ENCODE results near the gene MPND.

The MPND gene

DNA sequence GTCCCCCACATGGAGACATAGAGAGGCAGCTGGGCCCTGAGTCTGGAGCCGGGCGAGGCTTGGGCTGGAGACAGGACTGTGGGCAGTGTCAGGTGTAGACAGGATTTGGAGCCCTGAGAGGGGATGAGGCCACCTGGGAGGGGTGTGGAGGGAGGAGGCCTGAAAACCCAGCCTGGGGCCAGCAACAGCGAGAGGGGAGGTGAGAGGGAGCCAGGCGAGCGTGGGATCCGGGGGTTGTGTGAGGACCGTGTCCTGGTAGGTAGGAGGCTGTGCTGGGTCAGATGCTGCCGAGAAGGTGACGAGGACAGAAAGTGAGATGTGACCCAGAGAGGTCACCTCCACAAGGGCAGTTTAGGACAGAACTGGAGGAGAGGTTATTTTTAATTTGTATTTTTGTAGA, 7.4 kb downstream of the MPND start:
- DNase-seq, result no peak

DNA sequence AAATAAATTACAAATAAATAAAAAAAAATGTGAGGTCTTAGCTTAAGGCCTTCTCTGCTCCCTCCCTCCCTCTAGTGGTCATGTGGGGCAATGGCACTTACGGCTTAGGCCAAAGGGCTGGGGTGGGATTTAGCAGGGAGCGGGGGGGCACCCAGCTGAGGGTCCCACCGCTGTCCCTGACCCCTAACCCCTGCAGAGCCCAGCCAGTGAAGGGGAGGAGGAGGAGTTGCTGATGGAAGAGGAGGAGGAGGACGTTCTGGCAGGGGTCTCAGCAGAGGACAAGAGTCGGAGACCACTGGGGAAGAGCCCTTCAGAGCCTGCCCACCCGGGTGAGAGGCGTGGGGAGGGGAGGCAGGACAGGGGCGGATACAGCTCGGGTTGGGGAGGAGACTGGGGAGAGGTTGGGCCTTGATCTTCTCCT, 9.3 kb downstream of the MPND start:
- DNase-seq, result peak; percentile 56

- no peak for DNase-seq
Observed at GRCh38 chr19:4354282-4354681, 10.9 kb downstream of the MPND start.

- no peak for DNase-seq
Observed at GRCh38 chr19:4354897-4355296, 11.5 kb downstream of the MPND start.

DNA sequence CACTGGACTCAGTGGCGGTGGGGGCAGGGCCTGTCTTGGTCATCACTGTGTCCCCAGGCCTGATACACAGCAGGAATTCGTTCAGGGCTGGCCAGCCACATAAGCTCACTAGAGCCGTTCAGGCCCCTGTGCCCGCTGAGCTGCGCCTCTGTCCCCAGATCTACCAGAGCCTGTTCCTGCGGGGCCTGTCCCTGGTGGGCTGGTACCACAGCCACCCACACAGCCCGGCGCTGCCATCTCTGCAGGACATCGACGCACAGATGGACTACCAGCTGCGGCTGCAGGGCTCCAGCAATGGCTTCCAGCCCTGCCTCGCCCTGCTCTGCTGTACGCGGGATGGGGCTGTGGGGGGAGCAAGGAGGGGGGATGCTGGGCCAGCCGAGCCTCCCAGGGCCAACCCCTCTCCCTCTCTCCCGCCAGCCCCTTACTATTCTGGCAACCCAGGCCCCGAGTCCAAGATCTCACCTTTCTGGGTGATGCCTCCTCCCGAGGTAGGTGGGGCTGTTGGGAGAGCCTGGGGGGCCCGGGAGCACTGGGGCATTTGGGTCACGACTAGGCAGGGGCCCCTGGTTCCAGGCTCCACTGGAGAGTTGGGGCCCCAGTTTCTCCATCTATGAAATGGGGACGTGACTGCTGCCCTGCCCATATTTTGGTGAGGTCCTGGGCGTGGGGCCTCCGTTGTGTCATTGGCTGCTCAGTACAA, 13.9 kb downstream of the MPND start:
- DNase-seq, result no peak

- DNase-seq, result no peak
Observed at GRCh38 chr19:4357921-4358326, 14.6 kb downstream of the MPND start.

DNA sequence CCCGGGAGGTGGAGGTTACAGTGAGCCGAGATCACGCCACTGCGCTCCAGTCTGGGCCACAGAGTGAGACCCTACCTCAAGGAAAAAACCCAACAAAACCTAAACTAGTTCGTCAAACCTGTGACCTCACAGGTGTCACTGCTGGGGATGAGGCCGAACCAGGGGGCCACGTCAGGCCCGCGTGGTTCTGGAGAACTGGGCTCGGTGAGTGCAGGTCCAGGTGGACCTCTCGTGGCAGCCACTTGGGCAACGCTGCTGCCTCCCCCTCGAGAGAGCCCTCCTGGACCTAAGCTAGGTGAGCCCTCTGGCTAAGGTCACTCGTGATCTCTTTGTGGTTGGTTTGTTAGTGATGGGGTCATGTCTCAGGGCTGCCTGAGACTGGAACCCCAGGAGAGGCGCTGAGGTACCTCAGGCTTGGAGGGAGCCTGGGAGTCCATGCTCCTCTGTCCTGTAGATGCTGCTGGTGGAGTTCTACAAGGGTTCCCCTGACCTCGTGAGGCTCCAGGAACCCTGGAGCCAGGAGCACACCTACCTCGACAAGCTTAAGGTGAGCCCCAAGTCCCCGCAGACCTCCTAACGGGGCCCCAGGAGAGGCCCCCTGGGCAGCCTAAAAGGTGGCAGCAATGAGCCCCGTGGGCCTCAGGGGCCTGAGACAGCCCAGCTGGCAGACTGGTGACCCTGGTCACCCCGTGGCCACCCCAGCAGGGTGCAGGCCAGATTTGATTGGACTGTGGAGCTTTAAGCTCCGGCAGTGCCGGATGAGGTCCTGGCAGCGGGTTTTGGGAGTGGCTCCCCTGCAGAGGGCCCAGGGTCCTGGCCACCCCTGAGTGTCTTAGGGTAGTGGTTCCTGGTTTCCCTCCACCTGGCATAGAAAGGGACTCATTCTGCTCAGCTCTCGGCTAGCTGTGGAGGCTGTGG, 15.6 kb downstream of the MPND start:
- no peak for DNase-seq

DNA sequence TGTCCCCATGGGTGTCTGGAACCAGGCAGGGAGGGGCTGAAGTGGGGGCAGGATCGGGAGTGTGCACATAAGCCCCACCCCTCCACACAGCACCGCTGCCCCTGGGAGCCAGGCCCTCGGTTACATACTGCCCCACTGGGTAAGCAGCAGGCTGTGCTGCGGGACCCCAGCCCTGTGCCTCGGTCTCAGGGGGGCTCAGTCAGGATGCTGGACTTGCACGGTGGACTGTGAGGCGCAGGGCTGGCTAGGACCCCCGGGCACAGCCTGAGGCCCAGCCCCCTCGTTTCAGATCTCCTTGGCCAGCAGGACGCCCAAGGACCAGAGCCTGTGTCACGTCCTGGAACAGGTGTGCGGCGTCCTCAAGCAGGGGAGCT, 16.3 kb downstream of the MPND start:
- no peak for DNase-seq

DNA sequence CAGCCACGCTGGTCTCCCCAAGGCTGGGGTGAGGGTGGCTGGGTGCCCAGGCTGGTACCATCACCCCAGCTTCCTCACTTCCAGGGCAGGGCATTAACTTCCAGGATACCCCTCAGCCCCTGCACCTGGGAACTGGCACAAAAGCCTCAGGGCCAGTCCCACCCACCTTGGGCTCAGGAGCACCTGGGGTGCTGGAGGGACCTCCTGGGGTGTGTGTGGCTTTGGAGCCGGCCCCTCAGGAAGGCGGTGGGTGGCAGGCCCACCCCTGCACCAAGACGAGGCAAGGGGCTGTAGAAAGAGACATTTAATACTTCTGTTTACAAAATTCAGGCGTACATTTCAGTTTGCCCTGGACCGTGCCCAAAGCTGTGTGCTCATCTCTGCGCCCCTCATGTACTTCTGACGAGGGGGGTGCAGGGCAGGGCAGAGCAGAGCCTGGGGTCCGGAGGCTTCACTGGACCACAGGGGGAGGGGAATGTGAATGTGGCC, 16.8 kb downstream of the MPND start:
- no peak for DNase-seq

DNA sequence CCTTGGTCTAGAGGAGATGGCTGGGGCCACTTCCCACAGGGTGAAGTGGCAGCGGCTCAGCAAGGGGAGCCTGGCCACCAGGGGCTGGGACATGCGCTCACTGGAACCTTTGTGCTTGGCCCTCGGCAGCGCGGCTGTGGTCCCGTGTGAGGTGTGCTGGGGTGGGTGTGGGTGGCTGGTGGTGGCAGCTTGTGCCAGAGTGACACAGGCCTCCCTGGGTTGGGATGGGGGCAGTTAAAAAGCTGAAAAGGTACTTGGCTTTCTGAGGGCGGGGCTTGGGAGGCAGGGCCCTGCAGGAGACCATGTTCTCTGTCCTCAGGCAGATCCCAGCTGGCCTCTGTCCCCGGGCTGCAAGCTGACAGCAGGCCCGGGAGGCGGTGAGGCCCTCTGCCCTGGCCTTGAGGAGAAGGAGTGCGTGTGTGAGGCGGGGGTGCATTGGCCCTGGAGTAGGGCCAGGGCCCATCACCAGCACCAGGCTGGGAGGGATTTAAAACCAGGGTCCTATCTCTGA, 17.3 kb downstream of the MPND start:
- no peak for DNase-seq

DNA sequence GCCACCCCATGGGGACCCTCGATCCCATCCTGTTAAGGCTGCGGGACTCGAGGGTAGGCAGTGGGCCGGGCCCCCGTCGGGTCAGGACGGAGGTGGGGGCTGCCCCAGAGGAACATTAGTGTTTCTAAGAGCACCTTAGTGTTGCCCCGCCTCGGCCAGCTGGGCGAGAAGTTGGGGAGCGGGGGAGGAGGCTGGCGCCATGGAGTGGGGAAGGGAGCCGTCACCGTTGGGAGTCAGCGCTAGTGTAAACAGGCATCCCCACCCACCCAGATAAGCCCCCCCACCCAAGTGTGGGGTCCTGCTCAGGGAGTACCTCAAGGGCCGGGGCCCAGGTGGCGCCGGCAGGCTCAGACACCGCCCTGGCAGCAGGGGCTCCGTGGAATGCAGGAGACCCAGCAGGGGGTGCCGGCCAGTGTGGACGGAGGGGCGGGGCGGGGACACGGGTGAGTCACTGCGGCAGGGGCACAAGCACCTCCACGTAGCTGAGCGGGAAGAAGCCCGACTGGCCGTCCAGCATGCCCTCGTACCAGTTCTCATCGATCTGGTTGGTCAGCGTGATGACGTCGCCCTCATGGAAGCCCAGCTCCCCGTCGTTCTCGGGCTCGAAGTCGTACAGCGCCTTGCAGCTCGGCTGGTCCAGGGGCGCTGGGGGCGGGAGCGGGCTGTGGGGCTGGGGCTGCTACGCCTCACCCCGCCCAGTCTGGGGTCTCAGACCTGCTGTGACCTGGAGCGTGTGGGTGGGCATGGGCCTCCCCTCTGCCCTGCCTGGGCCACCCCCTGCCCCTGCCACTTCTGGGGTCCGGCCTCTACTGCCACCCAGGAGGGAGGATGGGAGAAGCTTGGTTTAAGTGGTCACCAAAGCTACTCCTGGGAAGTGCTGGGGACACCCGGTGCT, 18.0 kb downstream of the MPND start:
- no peak for DNase-seq

DNA sequence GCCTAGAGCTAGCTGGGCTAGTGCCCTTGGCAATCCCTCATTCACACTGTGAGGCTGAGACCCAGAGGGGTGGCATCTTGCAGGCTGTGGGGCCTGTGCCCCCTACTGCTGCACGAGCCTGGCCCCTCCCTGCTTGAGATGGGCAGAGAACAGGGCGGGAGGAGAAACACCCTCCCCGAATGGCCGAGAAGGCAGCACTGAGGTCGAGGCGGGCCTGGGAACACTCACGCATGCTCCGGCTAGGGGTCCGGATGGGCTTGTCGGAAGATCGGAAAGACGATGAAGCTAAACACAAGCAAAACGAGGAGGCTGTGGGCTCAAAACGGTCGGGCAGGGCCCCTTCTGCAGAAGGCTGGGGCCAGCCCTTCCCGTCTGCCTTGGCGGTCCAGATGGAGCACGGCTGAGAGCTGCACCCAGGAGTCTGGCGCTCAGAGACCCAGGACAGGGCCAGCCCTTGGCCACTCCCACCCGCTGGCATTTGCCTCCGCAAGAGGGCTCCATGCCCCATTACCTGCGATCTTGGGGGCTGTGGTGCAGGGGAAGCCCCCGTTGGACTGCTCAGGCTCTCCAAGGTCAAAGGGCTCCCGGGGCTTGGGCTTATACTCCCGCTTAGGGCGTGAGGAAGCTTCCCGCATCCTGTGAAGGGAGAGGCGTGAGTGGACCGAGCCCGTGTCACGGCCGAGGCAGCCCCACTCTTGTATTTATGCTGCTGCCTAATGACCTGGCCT, 18.9 kb downstream of the MPND start:
- no peak for DNase-seq

DNA sequence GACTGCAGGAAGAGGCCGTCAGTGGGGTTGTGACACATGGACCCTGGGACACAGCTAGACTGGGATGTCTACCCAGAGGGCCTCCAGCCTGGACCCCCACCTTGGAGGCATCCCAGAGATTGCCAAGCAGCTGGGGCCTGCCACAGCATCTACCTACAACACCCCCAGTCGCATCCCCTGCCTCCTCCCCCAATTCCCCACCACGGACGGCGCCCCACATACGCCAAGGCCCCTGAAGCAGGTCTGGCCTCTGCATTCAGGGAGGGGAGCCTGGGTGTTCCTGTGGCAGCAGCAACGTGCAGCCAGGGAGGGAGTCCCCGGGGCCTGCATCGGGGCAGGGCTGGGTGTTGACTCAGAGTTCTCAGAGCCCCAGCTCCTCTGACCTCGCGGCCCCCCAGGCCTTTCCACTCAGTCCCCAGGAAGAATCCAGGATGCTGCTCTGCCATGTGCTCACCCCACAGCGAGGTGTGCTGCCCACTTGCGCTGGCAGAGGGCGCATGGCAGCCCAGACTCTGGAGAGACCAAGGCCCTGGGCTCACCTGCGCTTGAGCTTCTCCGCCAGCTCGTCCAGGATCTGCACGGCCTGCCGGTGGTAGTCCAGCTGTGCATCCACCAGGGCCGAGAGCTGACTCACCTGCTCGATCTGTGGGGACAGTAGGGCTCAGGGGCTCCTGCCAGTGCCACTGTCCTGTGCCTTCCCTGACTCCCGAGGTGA, 19.6 kb downstream of the MPND start:
- DNase-seq, result no peak

- DNase-seq, result no peak
Observed at GRCh38 chr19:4363571-4364304, 20.4 kb downstream of the MPND start.

- DNase-seq, result no peak
Observed at GRCh38 chr19:4365341-4365740, 22.0 kb downstream of the MPND start.

DNA sequence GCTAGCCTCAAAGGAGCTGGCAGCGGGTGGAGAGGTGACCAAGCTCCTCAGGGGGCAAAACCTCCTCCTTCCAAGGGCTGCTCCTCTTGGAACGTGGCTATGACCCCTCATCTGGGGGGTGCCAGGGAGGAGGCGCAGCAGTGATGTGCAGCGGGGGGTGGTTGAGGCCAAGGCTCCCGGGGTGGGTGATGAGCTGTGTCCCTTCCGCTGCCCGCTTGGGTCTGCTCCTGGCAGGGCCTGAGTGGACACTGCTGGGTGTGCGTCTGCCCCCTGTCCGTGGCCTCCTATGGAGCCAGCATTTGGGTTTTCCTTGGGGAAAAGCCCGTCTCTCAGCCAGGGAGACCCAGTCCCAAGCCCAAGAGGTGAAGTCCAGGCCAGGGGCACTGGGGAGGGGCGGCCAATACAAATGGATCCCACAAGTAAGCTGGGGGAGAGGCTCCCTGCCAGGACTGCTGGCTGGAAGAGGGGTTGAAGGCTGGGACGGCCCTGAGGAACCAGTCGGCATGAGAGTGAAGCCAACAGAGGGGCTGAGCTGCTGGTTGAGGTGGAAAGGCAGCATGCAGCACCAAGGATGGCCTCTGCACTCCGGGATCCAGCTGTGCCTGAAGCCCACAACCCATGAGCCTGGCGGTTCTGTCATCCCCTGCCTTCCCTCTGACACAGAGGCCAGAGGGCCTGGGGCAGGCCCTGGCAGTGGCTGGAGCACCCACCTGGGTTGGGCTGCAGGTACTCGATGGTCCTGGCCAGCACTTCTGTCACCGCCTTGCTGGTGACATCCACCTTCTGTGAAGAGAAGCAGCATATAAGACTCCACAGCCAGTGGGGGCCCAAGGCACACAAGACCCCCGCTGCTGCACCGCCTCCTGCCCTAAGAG, 22.7 kb downstream of the MPND start:
- no peak for DNase-seq

GRCh38 chr19:4366666-4367335, 23.4 kb downstream of the MPND start:
- no peak for DNase-seq

GRCh38 chr19:4367336-4367723, 24.0 kb downstream of the MPND start:
- no peak for DNase-seq

- no peak for DNase-seq
Observed at GRCh38 chr19:4367781-4368127, 24.4 kb downstream of the MPND start.

Data from stimulated activated CD4-positive, alpha-beta T cell treated with anti-CD3 and anti-CD28 coated beads, Interleukin-4, amount 100 ng/mL, for 1 hour (primary cell).